Activated CD4-positive, alpha-beta T cell treated with anti-CD3 and anti-CD28 coated beads for 36 hours (primary cell): ENCODE results near the gene FEN1. TPM values are rescaled to one million over a fixed set of nuclear protein-coding genes. Genes with fewer than 3 reads are reported as not detected.
A peak's percentile ranks its signal among the peaks of the same experiment; 100 is the strongest.

Experiments
- ATAC-seq: fragments of 200-7000 bp; cut with Tn5 transposase; one replicate; pipeline ENCODE4 v1.10.0; 2021; ENCODE audit warnings: mild to moderate bottlenecking, moderate library complexity
- CTCF ChIA-PET: fragments of 350-600 bp; sonication (Branson Sonifier 250); formaldehyde crosslinking; loops from one replicate; lab custom pipeline; 2021; ENCODE audit warnings: antibody characterized with exemption; lab: Charles Lee
- POLR2A ChIA-PET: fragments of 350-600 bp; sonication (Branson Sonifier 250); formaldehyde crosslinking; loops from one replicate; lab custom pipeline; 2021; ENCODE audit warnings: antibody characterized with exemption, inconsistent platforms; lab: Charles Lee
- DNase-seq: peaks from one replicate; pipeline ENCODE4 v3.0.0-alpha.2; 2020
- H3K27ac Mint-ChIP-seq: one replicate; pipeline ENCODE4 v1.8.0; 2021; ENCODE audit warnings: mixed read lengths
- H3K27me3 Mint-ChIP-seq: one replicate; pipeline ENCODE4 v1.8.0; 2021; ENCODE audit warnings: mixed read lengths
- H3K36me3 Mint-ChIP-seq: one replicate; pipeline ENCODE4 v1.8.0; 2021; ENCODE audit warnings: low read depth, mixed read lengths
- H3K4me1 Mint-ChIP-seq: one replicate; pipeline ENCODE4 v1.8.0; 2021; ENCODE audit warnings: mixed read lengths
- H3K4me3 Mint-ChIP-seq: one replicate; pipeline ENCODE4 v1.8.0; 2021; ENCODE audit warnings: mild to moderate bottlenecking, moderate library complexity, mixed read lengths
- H3K9me3 Mint-ChIP-seq: one replicate; pipeline ENCODE4 v1.8.0; 2021; ENCODE audit warnings: low read depth, mixed read lengths
- intact Hi-C, 2 experiments: fragments of 100-400 bp; cut with DNase I in 1 of 2; cut with micrococcal nuclease in 1 of 2; formaldehyde crosslinking; loops; one replicate each; pipeline versions ENCODE4 v1.14.2 to v1.15.1; 2022 to 2024; cut with DNase I, micrococcal nuclease
- total RNA-seq, 2 experiments: library from RNA; stranded (reverse); gene quantifications; one replicate each; pipeline ENCODE4 v1.2.3, GENCODE V29; 2021

FEN1 gene
- total RNA-seq, 2 experiments from 2014 or later = 70.0 to 108 TPM

- Mint-ChIP-seq H3K27ac (no peak overlapping the region), H3K4me3 (no peak overlapping the region), H3K36me3 (peaks cover 44% of the 10 kb centered on the region), H3K9me3 (no peaks in the 10 kb centered on the region), H3K4me1 (peaks cover 14% of the 10 kb centered on the region), H3K27me3 (no peaks in the 10 kb centered on the region)
- no peak for DNase-seq
- POLR2A ChIA-PET = interaction anchor here (1.4 kb wide), 1 partner anchor 15 kb away, joined by 3 read pairs; no protein-coding TSS in a partner anchor
- no peak for ATAC-seq
- intact Hi-C loops = no loop called here
- CTCF ChIA-PET = interaction anchor here (1.6 to 9.4 kb wide), 2 partner anchors 14 to 70 kb away, joined by 6 to 115 read pairs; partner anchors contain the start of gene FADS1
Observed at GRCh38 chr11:61800331-61801281, 7.9 kb downstream of the FEN1 start.

- Mint-ChIP-seq H3K36me3 (peaks cover 34% of the 10 kb centered on the region), H3K4me1 (no peaks in the 10 kb centered on the region), H3K27me3 (no peaks in the 10 kb centered on the region), H3K27ac (no peak overlapping the region), H3K9me3 (no peaks in the 10 kb centered on the region), H3K4me3 (no peak overlapping the region)
- ChIA-PET POLR2A (interaction anchor here (0.7 kb wide), 1 partner anchor 42 kb away, joined by 3 read pairs; no protein-coding TSS in a partner anchor), CTCF (interaction anchor here (0.6 to 1.1 kb wide), 2 partner anchors 10 to 12 kb away, joined by 3 to 5 read pairs; partner anchors contain the start of genes FEN1 and TMEM258)
- intact Hi-C loops = no loop called here
- ATAC-seq (no peak), DNase-seq (no peak)
Observed at GRCh38 chr11:61802605-61803004, 9.9 kb downstream of the FEN1 start.

- H3K9me3 Mint-ChIP-seq = no peaks in the 10 kb centered on the region
- intact Hi-C loops = no loop called here
- H3K27ac Mint-ChIP-seq = no peak overlapping the region
- ATAC-seq (no peak), DNase-seq (no peak)
- H3K4me3 Mint-ChIP-seq = no peak overlapping the region
- no peaks in the 10 kb centered on the region for H3K4me1 Mint-ChIP-seq
- peaks cover 33% of the 10 kb centered on the region for H3K36me3 Mint-ChIP-seq
- POLR2A ChIA-PET = no interaction called here
- CTCF ChIA-PET = interaction anchor here (0.6 to 1.2 kb wide), 3 partner anchors 10 to 15 kb away, joined by 3 to 4 read pairs (median 3); no protein-coding TSS in a partner anchor
- no peaks in the 10 kb centered on the region for H3K27me3 Mint-ChIP-seq
Observed at GRCh38 chr11:61803889-61804647, 11.4 kb downstream of the FEN1 start.

- no peak overlapping the region for H3K27ac Mint-ChIP-seq
- no peaks in the 10 kb centered on the region for H3K27me3 Mint-ChIP-seq
- no peaks in the 10 kb centered on the region for H3K4me1 Mint-ChIP-seq
- DNase-seq (no peak), ATAC-seq (no peak)
- no peak overlapping the region for H3K4me3 Mint-ChIP-seq
- POLR2A ChIA-PET = no interaction called here
- H3K36me3 Mint-ChIP-seq = peaks cover 29% of the 10 kb centered on the region
- intact Hi-C loops = no loop called here
- H3K9me3 Mint-ChIP-seq = no peaks in the 10 kb centered on the region
- CTCF ChIA-PET = interaction anchor here (3.2 kb wide), 1 partner anchor 8 kb away, joined by 19 read pairs; no protein-coding TSS in a partner anchor
Observed at GRCh38 chr11:61805146-61805545, 12.4 kb downstream of the FEN1 start.

GRCh38 chr11:61806785-61807184 is 14.1 kb downstream of the FEN1 start:
- H3K9me3 Mint-ChIP-seq = no peaks in the 10 kb centered on the region

GRCh38 chr11:61810671-61811175 is 18.0 kb downstream of the FEN1 start:
- Mint-ChIP-seq H3K4me3 (no peak overlapping the region), H3K27me3 (peaks cover 11% of the 10 kb centered on the region), H3K27ac (no peak overlapping the region), H3K9me3 (no peaks in the 10 kb centered on the region), H3K36me3 (peaks cover 42% of the 10 kb centered on the region), H3K4me1 (peaks cover 7% of the 10 kb centered on the region)
- intact Hi-C loops = no loop called here
- DNase-seq (no peak), ATAC-seq (no peak)
- ChIA-PET CTCF (interaction anchor here (10.1 kb wide), 1 partner anchor 15 kb away, joined by 115 read pairs; the partner anchor contains the start of genes FEN1 and TMEM258), POLR2A (no interaction called here)

More at GRCh38 chr11:61806785-61807184, 14.1 kb downstream of the FEN1 start:
- intact Hi-C loops = no loop called here
- Mint-ChIP-seq H3K27ac (no peak overlapping the region), H3K4me1 (no peaks in the 10 kb centered on the region), H3K4me3 (no peak overlapping the region), H3K36me3 (peaks cover 30% of the 10 kb centered on the region), H3K27me3 (no peaks in the 10 kb centered on the region)
- CTCF ChIA-PET = interaction anchor here (0.6 to 3.2 kb wide), 3 partner anchors 9 to 170 kb away, joined by 3 to 19 read pairs (median 4); no protein-coding TSS in a partner anchor
- ATAC-seq (no peak), DNase-seq (no peak)
- POLR2A ChIA-PET = interaction anchor here (1.3 kb wide), 1 partner anchor 23 kb away, joined by 4 read pairs; no protein-coding TSS in a partner anchor

- no peak overlapping the region for H3K4me3 Mint-ChIP-seq
- POLR2A ChIA-PET = no interaction called here
- H3K27me3 Mint-ChIP-seq = peaks cover 14% of the 10 kb centered on the region
- H3K27ac Mint-ChIP-seq = no peak overlapping the region
- intact Hi-C loops = no loop called here
- H3K9me3 Mint-ChIP-seq = no peaks in the 10 kb centered on the region
- CTCF ChIA-PET = interaction anchor here (1.0 to 10.1 kb wide), 2 partner anchors 16 to 59 kb away, joined by 3 to 115 read pairs; partner anchors contain the start of genes FEN1 and TMEM258
- ATAC-seq (no peak), DNase-seq (no peak)
- H3K4me1 Mint-ChIP-seq = peaks cover 7% of the 10 kb centered on the region
- H3K36me3 Mint-ChIP-seq = peaks cover 41% of the 10 kb centered on the region
Observed at GRCh38 chr11:61811831-61812230, 19.1 kb downstream of the FEN1 start.

- Mint-ChIP-seq H3K4me1 (peaks cover 7% of the 10 kb centered on the region), H3K27me3 (peaks cover 21% of the 10 kb centered on the region), H3K9me3 (no peaks in the 10 kb centered on the region), H3K36me3 (peaks cover 35% of the 10 kb centered on the region), H3K27ac (no peak overlapping the region), H3K4me3 (no peak overlapping the region)
- CTCF ChIA-PET = interaction anchor here (1.4 to 10.1 kb wide), 2 partner anchors 9 to 17 kb away, joined by 4 to 115 read pairs; partner anchors contain the start of genes FEN1 and TMEM258
- ATAC-seq (no peak), DNase-seq (no peak)
- POLR2A ChIA-PET = no interaction called here
- intact Hi-C loops = no loop called here
Observed at GRCh38 chr11:61812736-61813411, 20.2 kb downstream of the FEN1 start.

- Mint-ChIP-seq H3K4me3 (peak overlapping the region; percentile 89), H3K4me1 (peaks cover 7% of the 10 kb centered on the region), H3K36me3 (peaks cover 30% of the 10 kb centered on the region), H3K9me3 (no peaks in the 10 kb centered on the region), H3K27ac (peak overlapping the region; percentile 61), H3K27me3 (peaks cover 25% of the 10 kb centered on the region)
- CTCF ChIA-PET = interaction anchor here (0.7 to 10.1 kb wide), 8 partner anchors 10 to 267 kb away, joined by 3 to 115 read pairs (median 4); partner anchors contain the start of genes FEN1 and TMEM258
- ATAC-seq (peak; percentile 9), DNase-seq (peak; percentile 50)
- intact Hi-C loops = no loop called here
- POLR2A ChIA-PET = interaction anchor here (0.6 to 1.4 kb wide), 6 partner anchors 10 to 957 kb away, joined by 3 to 5 read pairs (median 3); partner anchors contain the start of gene FEN1
Observed at GRCh38 chr11:61814247-61814957, 21.7 kb downstream of the FEN1 start.
